ENCODE results near the gene HLA-DQA1. TPM values are rescaled to one million over a fixed set of nuclear protein-coding genes. Genes with fewer than 3 reads are reported as not detected.

HLA-DQA1 gene
- total RNA-seq, 4 donors from 2014 or later, result 8.6 to 21.3 (median 11.5) TPM

- H3K27ac ChIP-seq, result no peak overlapping the region
- no peak for DNase-seq (ENCODE audit: low spot score in 2 of 2)
- H3K27me3 ChIP-seq, result no peaks in the 10 kb centered on the region
- H3K4me3 ChIP-seq, result no peak overlapping the region
- H3K9me3 ChIP-seq, result no peaks in the 10 kb centered on the region
- TF ChIP-seq POLR2AphosphoS5 (IDR thresholded peaks at IDR 0.05) (no peak), CTCF (IDR thresholded peaks at IDR 0.05) (no peak), POLR2A (IDR thresholded peaks at IDR 0.05) (no peak), EP300 (IDR thresholded peaks at IDR 0.05) (no peak)
- 76% methylated on average over 6 of the region's 6 CpGs for WGBS
- no peaks in the 10 kb centered on the region for H3K4me1 ChIP-seq
- H3K36me3 ChIP-seq, result no peaks in the 10 kb centered on the region
Observed at GRCh38 chr6:32658268-32658897, 21.2 kb downstream of the HLA-DQA1 start.

GRCh38 chr6:32659856-32660595 is 22.8 kb downstream of the HLA-DQA1 start:
- no peaks in the 10 kb centered on the region for H3K36me3 ChIP-seq
- DNase-seq (ENCODE audit: low spot score in 2 of 2), result no peak
- H3K27ac ChIP-seq, result no peak overlapping the region
- no peaks in the 10 kb centered on the region for H3K27me3 ChIP-seq
- no peaks in the 10 kb centered on the region for H3K9me3 ChIP-seq
- no peak overlapping the region for H3K4me3 ChIP-seq
- 68% methylated on average over 4 of the region's 4 CpGs for WGBS
- TF ChIP-seq CTCF (IDR thresholded peaks at IDR 0.05) (no peak), POLR2A (IDR thresholded peaks at IDR 0.05) (no peak), EP300 (IDR thresholded peaks at IDR 0.05) (no peak), POLR2AphosphoS5 (IDR thresholded peaks at IDR 0.05) (no peak)
- H3K4me1 ChIP-seq, result no peaks in the 10 kb centered on the region

GRCh38 chr6:32662099-32662498 is 24.9 kb downstream of the HLA-DQA1 start:
- 75% methylated on average over 7 of the region's 7 CpGs for WGBS

GRCh38 chr6:32662836-32663235 is 25.6 kb downstream of the HLA-DQA1 start:
- TF ChIP-seq CTCF (IDR thresholded peaks at IDR 0.05), result no peak
- TF ChIP-seq POLR2A (IDR thresholded peaks at IDR 0.05), result no peak
- no peak for TF ChIP-seq POLR2AphosphoS5 (IDR thresholded peaks at IDR 0.05)
- TF ChIP-seq EP300 (IDR thresholded peaks at IDR 0.05), result no peak
- Histone ChIP-seq H3K4me1 (no peaks in the 10 kb centered on the region), H3K27me3 (no peaks in the 10 kb centered on the region), H3K36me3 (no peaks in the 10 kb centered on the region), H3K9me3 (no peaks in the 10 kb centered on the region), H3K27ac (no peak overlapping the region), H3K4me3 (no peak overlapping the region)
- DNase-seq (ENCODE audit: low spot score in 2 of 2), result no peak
- 37% methylated on average over 5 of the region's 5 CpGs for WGBS

More at GRCh38 chr6:32662099-32662498, 24.9 kb downstream of the HLA-DQA1 start:
- no peak for DNase-seq (ENCODE audit: low spot score in 2 of 2)
- Histone ChIP-seq H3K27me3 (no peaks in the 10 kb centered on the region), H3K4me1 (no peaks in the 10 kb centered on the region), H3K36me3 (no peaks in the 10 kb centered on the region), H3K4me3 (no peak overlapping the region), H3K27ac (no peak overlapping the region), H3K9me3 (no peaks in the 10 kb centered on the region)
- TF ChIP-seq CTCF (IDR thresholded peaks at IDR 0.05) (no peak), POLR2AphosphoS5 (IDR thresholded peaks at IDR 0.05) (no peak), EP300 (IDR thresholded peaks at IDR 0.05) (no peak)

GRCh38 chr6:32664354-32664753 is 27.1 kb downstream of the HLA-DQA1 start:
- Histone ChIP-seq H3K4me3 (no peak overlapping the region), H3K9me3 (no peaks in the 10 kb centered on the region), H3K27me3 (no peaks in the 10 kb centered on the region), H3K4me1 (no peaks in the 10 kb centered on the region), H3K36me3 (no peaks in the 10 kb centered on the region), H3K27ac (no peak overlapping the region)
- 27% methylated on average over 12 of the region's 26 CpGs for WGBS
- TF ChIP-seq POLR2A (IDR thresholded peaks at IDR 0.05) (no peak), EP300 (IDR thresholded peaks at IDR 0.05) (no peak), CTCF (IDR thresholded peaks at IDR 0.05) (no peak), POLR2AphosphoS5 (IDR thresholded peaks at IDR 0.05) (no peak)
- DNase-seq (ENCODE audit: low spot score in 2 of 2), result no peak

Data from suprapubic skin (tissue), 4 donors.